Body of pancreas (tissue), 4 donors: ENCODE measurements around the gene DHRS7C. TPM values are rescaled to one million over a fixed set of nuclear protein-coding genes. Genes with fewer than 3 reads are reported as not detected.

ENCODE experiments used
- ATAC-seq: fragments of 150-250 bp; one replicate; pipeline ENCODE4 v1.9.1; 2016
- DNase-seq, 4 donors: peaks; one replicate each; pipeline ENCODE4 v3.0.0-alpha.2; 2019
- H3K27ac ChIP-seq, 4 donors: fragments of 200-600 bp; sonication (generic); 1 replicate in 3 of 4; 2 replicates in 1 of 4; pipeline versions ENCODE4 v1.5.1 to v1.6.1; 2016 to 2019; ENCODE audit warnings: mild to moderate bottlenecking in 1 of 4, mixed read lengths in 1 of 4, moderate library complexity in 1 of 4
- H3K27me3 ChIP-seq, 2 donors: fragments of 200-600 bp; sonication (generic); one replicate each; pipeline ENCODE4 v1.6.0; 2016; ENCODE audit warnings: mild to moderate bottlenecking in 1 of 2
- H3K36me3 ChIP-seq, 2 donors: fragments of 200-600 bp; sonication (generic); replicated peaks in 1 of 2; 2 replicates each; pipeline ENCODE4 v1.5.1; 2016; ENCODE audit warnings: low read depth in 2 of 2; ENCODE audit not compliant: insufficient read depth in 1 of 2
- H3K4me1 ChIP-seq: fragments of 200-600 bp; sonication (generic); one replicate; pipeline ENCODE4 v1.6.0; 2016
- H3K4me3 ChIP-seq, 2 donors: fragments of 200-600 bp; sonication (generic); 1 replicate in 1 of 2; 2 replicates in 1 of 2; pipeline ENCODE4 v1.5.1; 2016 to 2019
- H3K9me3 ChIP-seq, 3 donors: fragments of 200-600 bp; sonication (generic); 1 replicate in 2 of 3; 2 replicates in 1 of 3; pipeline ENCODE4 v1.5.1; 2016
- CTCF ChIP-seq, 7 experiments: fragments of 450-650 bp in 4 of 7; fragments of 200-600 bp in 3 of 7; sonication (generic) in 3 of 7; IDR thresholded peaks; one replicate each; pipeline ENCODE4 v1.5.1; 2016 to 2019; ENCODE audit warnings: antibody characterized with exemption in 7 of 7
- POLR2A ChIP-seq, 3 donors: fragments of 450-650 bp; IDR thresholded peaks; one replicate each; pipeline ENCODE4 v1.6.1; 2016; ENCODE audit warnings: antibody characterized with exemption in 3 of 3, mild to moderate bottlenecking in 2 of 3
- WGBS, 2 donors: methylation state at CpG; one replicate each; pipeline ENCODE4 v1.1.5; 2017; 5-methylcytosine and 5-hydroxymethylcytosine counted together
- intact Hi-C: fragments of 100-400 bp; cut with DNase I; formaldehyde crosslinking; loops from one replicate; pipeline ENCODE4 v1.15.1; 2023
- total RNA-seq, 2 donors: library from RNA; depleted of rRNA; stranded (reverse); fragments of >200 nt; gene quantifications; one replicate each; pipeline ENCODE4 v1.1.0, GENCODE V29; 2016

The DHRS7C gene
- total RNA-seq, 2 donors from 2014 or later: not detected

DNA sequence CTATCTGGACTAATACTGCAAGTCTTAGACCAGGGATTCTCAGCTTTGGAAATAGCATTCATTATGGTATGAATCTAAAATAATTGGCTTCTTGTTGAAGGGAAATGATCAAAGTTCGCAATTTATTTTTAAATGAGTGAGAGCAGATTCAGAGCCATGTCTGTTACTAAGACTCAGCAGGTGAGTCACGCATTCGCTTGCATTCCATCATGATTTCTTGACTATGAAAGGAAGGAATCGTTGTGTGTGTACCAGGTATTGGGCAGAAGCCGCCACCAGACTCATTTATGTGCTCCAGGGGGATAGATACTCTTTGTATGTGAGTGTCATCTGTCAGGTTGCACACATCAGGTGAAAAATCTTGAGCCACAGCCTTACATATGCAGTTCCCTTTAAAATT, 19.7 kb upstream of the DHRS7C start:
- intact Hi-C loops: no loop called here
- no peaks in the 10 kb centered on the region for H3K27me3 ChIP-seq
- H3K27ac ChIP-seq: no peak overlapping the region
- DNase-seq (no peak), ATAC-seq (no peak)
- H3K4me1 ChIP-seq: no peaks in the 10 kb centered on the region
- no peak for TF ChIP-seq POLR2A (IDR thresholded peaks at IDR 0.05)
- no peak for TF ChIP-seq CTCF (IDR thresholded peaks at IDR 0.05)
- no peak overlapping the region for H3K4me3 ChIP-seq
- H3K36me3 ChIP-seq: no peaks in the 10 kb centered on the region
- no peaks in the 10 kb centered on the region for H3K9me3 ChIP-seq
- 67 to 77% methylated on average over 5 of the region's 5 CpGs for WGBS, 2 donors

- no peak overlapping the region for H3K4me3 ChIP-seq
- no peak for ATAC-seq
- intact Hi-C loops: no loop called here
- whole genome bisulfite sequencing, 2 donors: 39 to 43% methylated on average over 3 to 4 of the region's 4 CpGs
- H3K27me3 ChIP-seq: no peaks in the 10 kb centered on the region
- H3K27ac ChIP-seq: no peak overlapping the region
- H3K4me1 ChIP-seq: no peaks in the 10 kb centered on the region
- no peak for DNase-seq
- H3K36me3 ChIP-seq: no peaks in the 10 kb centered on the region
- H3K9me3 ChIP-seq: no peaks in the 10 kb centered on the region
- TF ChIP-seq POLR2A (IDR thresholded peaks at IDR 0.05): no peak
- TF ChIP-seq CTCF (IDR thresholded peaks at IDR 0.05): no peak
These were observed 18.9 kb upstream of the DHRS7C start for GRCh38 chr17:9810100-9810949.

GRCh38 chr17:9809409-9809808, 18.0 kb upstream of the DHRS7C start:
- Histone ChIP-seq H3K9me3 (no peaks in the 10 kb centered on the region), H3K27me3 (no peaks in the 10 kb centered on the region), H3K27ac (no peak overlapping the region), H3K36me3 (no peaks in the 10 kb centered on the region), H3K4me3 (no peak overlapping the region), H3K4me1 (no peaks in the 10 kb centered on the region)
- intact Hi-C loops: no loop called here
- TF ChIP-seq CTCF (IDR thresholded peaks at IDR 0.05) (no peak), POLR2A (IDR thresholded peaks at IDR 0.05) (no peak)
- no peak for DNase-seq
- no peak for ATAC-seq
- WGBS, 2 donors: 72 to 80% methylated on average over 8 of the region's 8 CpGs

GRCh38 chr17:9806699-9807098, 15.3 kb upstream of the DHRS7C start:
- no peak for ATAC-seq
- TF ChIP-seq CTCF (IDR thresholded peaks at IDR 0.05) (no peak), POLR2A (IDR thresholded peaks at IDR 0.05) (no peak)
- Histone ChIP-seq H3K27ac (no peak overlapping the region), H3K27me3 (no peaks in the 10 kb centered on the region), H3K4me1 (no peaks in the 10 kb centered on the region), H3K36me3 (no peaks in the 10 kb centered on the region), H3K4me3 (no peak overlapping the region), H3K9me3 (no peaks in the 10 kb centered on the region)
- no peak for DNase-seq
- WGBS, 2 donors: 42 to 45% methylated on average over 6 of the region's 6 CpGs
- intact Hi-C loops: no loop called here

GRCh38 chr17:9805769-9806168, 14.4 kb upstream of the DHRS7C start:
- Histone ChIP-seq H3K4me3 (no peak overlapping the region), H3K27ac (no peak overlapping the region), H3K4me1 (no peaks in the 10 kb centered on the region), H3K27me3 (no peaks in the 10 kb centered on the region), H3K9me3 (no peaks in the 10 kb centered on the region), H3K36me3 (no peaks in the 10 kb centered on the region)
- TF ChIP-seq POLR2A (IDR thresholded peaks at IDR 0.05) (no peak), CTCF (IDR thresholded peaks at IDR 0.05) (no peak)
- 28 to 41% methylated on average over 4 of the region's 4 CpGs for WGBS, 2 donors
- intact Hi-C loops: no loop called here
- DNase-seq (no peak), ATAC-seq (no peak)
